Raji (cell line): Measurements from ENCODE around the gene RBP5.

ENCODE experiments used
- POLR2A ChIP-seq: IDR thresholded peaks from 2 replicates; pipeline ENCODE4 v1.6.1; 2011; ENCODE audit warnings: low read depth, low read length, control low read depth; ENCODE audit not compliant: insufficient read depth

The RBP5 gene, protein sequence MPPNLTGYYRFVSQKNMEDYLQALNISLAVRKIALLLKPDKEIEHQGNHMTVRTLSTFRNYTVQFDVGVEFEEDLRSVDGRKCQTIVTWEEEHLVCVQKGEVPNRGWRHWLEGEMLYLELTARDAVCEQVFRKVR

DNA sequence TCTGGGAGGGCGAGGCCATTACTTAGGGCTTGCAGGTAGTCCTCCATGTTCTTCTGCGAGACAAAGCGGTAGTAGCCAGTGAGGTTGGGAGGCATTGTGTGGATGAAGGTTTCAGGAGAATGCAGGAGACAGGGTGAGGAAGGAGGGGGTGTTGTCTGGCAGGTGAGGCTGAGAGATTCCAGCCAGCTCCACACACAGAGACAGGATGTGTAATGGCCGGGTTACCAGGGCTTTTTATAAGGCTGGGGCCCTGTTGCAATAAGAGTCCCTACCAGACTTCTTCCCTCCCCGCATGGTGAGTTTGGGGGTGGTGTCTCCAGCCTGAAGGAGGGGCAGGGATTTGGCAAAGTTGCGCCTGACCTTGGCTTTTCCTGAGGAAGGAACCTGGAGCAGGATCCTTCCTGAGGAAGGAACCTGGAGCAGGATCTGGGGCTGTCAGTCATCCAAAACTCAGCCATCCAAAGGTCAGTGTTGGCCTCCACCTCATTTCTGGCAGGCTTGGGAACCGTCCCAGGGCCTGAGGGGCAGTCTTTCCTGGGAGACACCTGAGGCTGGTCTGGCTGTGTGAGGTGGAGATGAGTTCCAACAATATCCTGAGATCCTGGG is at the start of gene RBP5:
Gene RBP5, minus strand, starts transcription at position 209 of the 606 bp plus-strand sequence. Its CDS starts 114 bp downstream, at position 95.
- TF ChIP-seq POLR2A: no peak

DNA sequence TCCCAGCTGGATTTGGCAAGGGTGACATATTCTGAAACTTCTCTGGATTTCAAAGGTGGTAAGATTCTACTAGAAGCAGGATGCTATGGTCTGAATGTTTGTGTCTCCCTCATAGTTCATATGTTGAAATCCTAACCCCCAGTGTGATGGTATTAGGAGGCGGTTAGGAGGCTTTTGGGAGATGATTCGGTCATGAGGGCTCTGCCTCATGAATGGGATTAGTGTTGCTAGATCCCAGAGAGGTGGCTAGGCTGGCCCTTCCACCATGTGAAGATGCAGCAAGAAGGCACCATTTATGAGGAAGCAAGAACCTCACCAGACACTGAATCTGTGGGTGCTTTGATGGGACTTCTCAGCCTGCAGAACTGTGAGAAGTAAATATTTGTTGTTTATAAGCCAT is 49.8 kb upstream of the RBP5 start:
- no peak for TF ChIP-seq POLR2A

DNA sequence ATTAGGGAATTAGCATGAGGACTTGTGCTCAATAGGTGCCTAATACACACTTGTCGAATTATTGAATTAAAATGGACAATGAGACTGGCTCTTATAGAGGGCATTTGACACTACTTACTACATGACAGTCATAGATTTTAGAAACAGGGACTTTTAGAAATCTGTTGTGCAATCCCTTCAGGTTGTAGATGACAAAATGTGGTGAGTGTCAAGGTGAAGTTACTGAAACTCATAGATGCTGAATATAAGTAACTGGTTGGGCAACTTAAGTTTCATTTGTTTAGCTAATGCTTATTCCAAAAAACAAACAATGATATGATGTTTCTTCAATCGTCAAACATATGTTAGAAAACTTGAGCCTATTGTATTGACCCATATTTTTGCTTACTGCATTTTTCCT is 47.9 kb upstream of the RBP5 start:
- no peak for TF ChIP-seq POLR2A

DNA sequence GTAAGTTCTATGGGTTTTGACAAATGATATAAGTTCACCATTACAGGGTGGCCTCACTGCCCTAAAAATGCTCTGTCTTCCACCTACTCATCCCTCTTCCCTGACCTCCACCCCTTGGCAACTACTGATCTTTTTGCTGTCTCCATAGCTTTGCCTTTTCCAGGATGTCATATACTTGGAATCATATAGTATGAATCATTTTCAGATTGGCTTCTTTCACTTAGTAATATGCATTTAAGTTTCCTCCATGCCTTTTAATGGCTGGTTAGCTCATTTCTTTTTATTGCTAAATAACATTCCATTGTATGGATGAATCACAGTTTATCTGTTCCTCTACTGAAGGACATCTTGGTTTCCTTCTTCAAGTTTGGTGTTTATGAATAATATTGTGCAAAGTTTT is 46.8 kb upstream of the RBP5 start:
- no peak for TF ChIP-seq POLR2A

DNA sequence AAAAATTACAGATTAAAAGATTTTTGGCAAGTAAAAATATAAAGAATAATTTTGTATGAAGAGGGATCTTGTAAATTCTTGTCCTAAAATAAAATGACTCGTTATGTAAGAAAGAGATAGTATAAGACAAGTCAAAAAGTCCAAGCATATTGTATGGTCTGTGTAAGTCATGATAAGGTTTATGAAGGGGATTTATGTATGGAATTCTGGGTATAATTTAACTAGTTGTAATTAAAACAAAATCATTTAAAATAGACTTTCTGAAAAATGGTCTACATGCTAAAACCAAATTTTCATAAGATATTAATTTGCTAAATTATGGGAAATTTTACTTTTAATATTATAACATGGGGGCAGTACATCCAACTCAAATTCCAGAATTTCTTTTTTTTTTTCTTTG is 43.2 kb upstream of the RBP5 start:
- TF ChIP-seq POLR2A: no peak

DNA sequence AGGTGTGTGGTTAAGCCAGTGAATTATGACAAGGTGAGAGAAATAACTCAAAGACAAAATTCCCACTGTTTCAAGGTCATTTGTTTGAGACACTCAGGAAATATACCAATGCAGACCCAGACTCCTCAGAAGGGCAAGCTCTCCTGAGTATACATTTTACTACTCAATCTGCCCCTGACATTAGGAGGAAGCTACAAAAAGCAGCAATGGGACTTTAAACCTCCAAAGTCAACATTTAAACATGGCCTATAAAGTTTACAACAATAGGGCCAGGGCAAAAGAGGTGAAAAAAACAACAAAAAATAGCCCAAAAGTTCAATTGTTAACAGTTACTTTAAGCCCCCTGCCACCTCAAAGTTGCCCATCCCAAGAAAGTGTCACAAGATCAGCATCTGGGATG is 41.3 kb upstream of the RBP5 start:
- TF ChIP-seq POLR2A: no peak

DNA sequence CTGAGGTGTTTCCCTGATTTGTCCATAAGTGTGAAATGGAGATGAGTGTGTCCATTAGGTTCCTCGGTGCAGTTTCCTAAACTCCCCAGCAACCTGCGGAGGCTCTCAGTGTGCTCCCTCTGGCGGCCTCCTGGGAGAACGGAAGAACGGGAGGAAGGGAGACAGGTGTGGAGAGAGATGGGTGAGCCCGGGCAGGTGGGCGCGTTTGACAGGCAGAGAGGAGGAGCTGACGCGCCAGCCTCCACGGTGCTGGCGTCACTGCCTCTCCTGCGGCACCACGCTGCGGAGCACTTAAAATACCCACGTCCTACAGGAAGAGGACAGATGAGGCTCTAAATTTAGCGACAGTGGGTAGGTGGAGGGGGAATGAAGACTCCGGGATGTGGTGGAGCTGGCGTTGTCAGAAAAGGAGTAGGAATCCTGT is 34.0 kb upstream of the RBP5 start:
- no peak for TF ChIP-seq POLR2A

DNA sequence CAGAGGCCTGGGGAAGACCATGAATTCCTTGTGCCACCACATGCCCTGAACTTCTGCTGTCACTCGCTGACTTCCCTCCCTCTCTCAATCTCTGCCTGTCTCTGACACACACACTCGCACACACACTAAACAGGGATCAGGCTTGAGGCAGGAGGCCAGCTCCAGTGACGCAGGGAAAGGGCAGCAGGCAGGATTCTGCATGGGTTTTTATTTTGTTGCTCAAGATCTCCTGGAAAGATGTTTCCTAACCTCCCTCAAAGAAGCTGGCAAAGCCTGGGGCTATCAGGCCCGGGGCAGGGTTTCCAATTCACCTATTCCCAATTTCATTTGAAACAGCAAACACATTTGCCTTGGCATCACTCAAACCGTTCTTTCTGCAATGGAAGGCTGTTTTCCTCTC is 33.1 kb upstream of the RBP5 start:
- no peak for TF ChIP-seq POLR2A

DNA sequence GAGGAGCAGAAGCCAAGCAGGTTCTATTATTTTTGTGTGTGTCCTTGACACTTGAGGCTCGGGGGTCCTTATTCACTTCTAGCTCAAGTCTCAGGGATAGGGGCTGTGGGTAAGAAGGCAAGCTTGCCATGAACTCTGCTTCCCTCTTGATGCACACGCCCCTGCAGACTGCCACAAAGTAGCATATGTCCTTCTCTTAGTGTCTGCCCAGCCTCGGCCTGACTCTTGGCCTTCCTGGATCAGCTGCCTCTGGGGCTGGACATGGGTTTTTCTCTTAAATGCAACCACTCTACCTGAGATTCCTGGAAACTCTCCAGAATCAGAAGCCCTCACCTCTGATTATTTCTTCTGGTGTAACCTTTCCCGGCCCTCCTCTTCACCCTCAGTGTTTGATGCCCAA is 32.6 kb upstream of the RBP5 start:
- no peak for TF ChIP-seq POLR2A

DNA sequence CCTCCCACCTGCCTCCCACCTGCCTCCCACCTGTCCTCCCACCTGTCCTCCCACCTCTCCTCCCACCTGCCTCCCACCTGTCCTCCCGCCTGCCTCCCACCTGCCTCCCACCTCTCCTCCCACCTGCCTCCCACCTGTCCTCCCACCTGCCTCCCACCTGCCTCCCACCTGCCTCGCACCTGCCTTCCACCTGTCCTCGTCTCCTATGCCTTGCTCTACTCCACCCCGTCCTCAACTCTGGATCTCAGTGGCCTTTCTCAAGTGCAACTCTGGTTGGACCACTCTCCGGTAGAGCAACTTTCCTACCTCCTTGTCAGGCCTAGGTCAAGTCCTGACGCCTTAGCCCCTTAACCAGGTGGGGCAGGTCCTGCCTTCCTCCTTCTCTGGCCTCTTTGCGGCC is 31.5 kb upstream of the RBP5 start:
- TF ChIP-seq POLR2A: no peak

DNA sequence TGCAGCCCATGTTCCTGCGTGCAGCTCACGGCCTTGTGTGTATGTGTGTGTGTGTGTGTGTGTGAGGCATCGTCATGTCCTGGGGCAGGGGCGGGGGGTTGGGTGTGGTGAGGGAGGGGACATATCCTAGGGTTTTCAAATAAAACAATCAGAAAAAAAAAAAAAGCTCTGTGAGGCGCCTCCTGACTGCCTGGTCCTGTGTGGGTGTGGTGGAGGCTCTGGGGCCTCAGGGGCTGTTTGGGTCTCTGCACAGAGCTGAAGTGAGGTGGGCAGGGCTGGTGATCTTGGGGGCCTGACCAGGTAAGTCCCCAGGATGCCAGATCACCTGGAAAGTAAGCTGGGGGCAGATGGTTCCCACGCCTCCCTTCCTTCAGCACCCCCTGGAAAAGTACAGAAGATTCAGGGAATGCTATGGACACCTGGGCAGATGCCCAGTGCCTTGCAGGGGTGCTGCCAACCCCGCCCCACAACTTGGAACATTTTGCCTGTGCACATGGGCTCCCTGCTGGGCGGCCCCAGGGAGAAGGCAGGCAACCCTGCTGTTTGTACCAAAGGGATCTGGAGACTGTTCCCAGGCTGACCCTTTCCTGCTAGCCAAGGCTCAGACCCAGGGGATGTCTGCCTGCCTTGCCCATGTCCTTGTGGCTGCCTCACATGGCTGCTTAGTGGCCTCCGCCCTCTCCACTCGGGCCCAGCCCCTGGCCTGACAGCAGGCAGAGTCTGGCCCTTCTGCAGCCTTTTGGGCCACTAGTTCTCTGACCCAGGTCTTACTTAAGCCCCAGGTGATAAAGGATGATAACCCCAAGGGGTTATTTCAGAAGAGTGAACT is 30.3 kb upstream of the RBP5 start:
- no peak for TF ChIP-seq POLR2A

DNA sequence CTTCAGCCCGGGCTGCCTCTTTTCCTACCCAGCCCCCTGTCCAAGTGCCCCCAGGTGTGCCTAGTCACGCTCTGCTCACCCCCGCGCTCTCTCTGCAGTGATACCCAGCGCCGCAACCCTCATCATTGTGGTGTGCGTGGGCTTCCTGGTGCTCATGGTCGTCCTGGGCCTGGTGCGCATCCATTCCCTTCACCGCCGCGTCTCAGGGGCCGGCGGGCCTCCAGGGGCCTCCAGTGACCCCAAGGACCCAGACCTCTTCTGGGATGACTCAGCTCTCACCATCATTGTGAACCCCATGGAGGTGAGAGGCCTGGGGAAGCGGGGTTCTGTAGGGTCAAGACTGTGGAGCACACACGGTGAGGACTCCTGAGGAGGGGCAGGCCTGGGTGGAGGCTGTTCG is 28.7 kb upstream of the RBP5 start:
- TF ChIP-seq POLR2A: no peak

DNA sequence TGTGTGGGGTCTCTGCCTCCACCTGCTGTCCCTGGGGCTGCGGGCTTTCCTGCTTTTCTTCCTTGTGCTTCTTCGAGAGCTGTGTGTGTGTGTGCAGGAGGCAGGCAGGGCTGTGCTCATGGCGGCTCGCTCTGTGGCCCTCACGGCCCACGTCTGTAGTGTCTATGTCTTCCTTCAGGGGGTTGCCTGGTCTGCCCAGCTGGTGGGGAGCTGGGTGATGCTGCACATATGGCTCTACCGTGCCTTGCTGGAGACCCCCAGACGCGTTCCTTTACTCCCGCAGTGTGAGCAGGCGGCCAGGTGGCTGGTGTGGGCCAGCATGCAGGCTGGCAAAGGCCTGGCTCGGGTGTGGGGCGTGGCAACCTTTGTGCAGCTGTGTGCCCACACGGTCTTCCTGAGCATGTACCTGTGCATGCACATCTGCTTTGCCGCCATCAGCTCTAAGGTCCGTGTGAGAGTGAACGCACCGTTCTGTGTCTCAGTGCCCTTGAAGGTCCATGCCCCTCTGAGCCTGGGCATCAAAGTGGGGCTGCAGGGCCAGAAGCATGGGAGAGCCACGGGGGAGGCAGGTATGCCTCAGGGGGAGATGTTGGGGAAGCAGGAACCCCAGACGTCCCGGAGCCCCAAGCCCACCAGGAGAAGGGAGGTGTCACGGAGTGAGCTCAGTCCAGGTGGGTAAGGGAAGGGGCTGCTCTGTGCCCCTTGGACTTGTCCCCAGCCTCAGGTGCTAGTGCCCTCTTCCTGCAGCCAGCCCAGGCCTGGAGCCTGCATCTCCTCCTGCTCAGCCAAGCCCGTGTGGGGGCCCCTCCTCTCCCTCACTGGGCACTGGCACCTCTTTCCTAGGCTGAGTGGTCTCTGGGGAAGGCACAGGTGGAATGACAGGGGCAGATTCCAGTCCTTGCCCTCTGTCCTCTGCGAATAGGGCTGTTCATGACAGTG is 27.8 kb upstream of the RBP5 start:
- TF ChIP-seq POLR2A: no peak

DNA sequence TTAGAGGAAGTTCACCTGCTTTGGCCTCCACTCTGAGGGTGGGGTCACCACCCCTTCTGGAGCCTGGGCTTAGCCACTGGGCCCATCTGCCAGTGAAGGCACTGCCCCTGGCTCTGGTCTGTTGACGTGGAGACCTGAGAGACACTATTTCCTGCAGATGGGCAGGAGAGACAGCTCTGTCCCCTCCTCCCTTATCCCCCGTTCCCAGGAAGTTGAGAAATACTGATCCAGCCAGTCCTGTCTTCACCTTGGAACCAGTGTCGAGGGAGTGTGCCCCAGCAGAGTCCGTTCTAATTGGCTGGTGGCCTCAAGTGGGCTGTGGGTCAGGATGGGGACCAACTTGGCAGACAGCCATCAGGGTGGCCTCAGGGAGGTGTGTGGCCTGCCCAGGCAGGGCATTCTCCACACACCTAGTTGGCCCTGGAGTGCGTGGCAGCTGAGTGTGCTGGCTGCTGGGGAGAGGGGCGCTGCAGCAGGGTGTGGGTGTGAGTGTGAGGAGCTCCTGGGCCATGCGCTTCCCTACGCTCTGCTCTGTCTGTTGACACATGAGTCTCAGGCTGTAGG is 26.9 kb upstream of the RBP5 start:
- TF ChIP-seq POLR2A: no peak

DNA sequence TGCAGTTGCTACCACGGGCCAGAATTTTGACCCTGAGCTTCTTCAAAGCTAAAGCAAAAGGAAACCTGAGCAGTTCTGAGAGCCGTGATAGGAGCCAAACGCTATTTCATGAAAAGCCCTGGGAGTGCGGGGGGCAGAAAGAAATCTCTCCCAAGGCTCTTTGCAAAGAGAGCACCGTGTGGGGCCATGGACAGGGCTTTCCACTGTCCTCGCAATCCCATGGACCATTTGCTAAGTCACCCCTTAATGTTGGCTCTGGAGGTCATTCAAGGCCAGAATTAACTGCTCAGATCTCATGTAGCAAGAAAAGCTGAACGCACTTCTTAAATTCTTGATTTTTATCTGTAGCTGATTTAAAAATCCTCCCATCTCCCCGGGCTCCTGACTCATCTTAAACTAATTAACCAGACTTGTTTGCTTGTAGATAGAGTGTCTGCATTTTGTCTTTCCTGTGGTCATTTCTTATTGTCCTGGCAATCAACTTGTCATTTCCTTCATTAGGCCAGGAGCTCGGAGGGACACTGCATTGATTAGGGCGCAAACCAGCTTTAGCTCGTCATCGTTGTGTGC is 26.3 kb upstream of the RBP5 start:
- TF ChIP-seq POLR2A: no peak
